Measurements from ENCODE around the gene MCEE.
"Not testable (repeated sequence)": the region's sequence is repeated elsewhere in the genome, so short reads cannot be mapped to it uniquely, and the experiment has no call there.

MCEE gene

DNA sequence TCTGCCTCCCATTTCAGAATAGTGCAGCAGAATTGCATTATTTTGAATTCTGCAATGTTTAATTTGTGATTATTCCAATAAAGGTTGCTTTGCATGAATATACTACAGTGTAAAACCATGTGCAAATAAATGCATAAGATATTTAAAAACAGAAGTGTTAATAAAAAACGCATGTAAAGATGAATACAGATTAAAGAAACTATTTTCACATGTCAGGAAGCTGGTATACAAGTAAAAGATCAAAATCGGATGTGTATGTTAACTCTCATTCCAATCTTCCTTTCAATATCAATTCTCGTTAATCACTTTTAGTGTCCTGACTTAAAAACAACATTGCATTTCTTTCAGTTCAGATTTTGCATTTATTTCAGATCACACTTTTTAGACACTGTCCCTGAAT, 3.1 kb downstream of the MCEE start:
- DNase-seq (ENCODE audit: low read depth in 2 of 2) = no peak

DNA sequence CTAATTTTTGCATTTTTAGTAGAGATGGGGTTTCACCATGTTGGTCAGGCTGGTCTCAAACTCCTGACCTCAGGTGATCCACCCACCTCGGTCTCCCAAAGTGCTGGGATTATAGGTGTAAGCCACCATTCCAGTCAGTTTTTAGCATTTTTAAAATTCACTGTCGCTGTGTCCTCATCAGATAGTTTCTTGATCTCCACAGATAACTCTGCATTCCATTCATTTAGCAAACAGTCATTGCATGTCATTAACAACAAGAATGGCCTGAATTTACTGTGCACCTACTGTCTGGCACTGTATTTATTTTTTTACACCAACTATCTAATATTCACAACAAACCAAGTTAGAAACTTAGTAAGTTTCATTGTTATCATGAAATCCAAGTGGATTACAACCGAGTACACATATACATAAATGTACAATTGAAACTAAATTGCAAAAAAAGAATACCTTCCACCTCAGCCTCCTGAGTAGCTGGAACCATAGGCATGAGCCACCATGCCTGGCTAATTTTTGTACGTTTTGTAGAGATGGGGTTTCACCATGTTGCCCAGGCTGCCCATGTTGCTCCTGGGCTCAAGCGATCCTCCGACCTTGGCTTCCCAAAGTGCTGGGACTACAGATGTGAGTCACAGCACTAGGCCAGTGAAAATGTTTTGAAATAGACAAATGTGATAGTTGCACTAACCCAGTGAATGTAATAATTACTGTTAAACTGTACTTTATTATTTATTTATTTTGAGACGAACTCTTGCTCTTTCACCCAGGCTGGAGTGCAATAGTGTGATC, 4.3 kb downstream of the MCEE start:
- no peak for DNase-seq (ENCODE audit: low read depth in 2 of 2)

DNA sequence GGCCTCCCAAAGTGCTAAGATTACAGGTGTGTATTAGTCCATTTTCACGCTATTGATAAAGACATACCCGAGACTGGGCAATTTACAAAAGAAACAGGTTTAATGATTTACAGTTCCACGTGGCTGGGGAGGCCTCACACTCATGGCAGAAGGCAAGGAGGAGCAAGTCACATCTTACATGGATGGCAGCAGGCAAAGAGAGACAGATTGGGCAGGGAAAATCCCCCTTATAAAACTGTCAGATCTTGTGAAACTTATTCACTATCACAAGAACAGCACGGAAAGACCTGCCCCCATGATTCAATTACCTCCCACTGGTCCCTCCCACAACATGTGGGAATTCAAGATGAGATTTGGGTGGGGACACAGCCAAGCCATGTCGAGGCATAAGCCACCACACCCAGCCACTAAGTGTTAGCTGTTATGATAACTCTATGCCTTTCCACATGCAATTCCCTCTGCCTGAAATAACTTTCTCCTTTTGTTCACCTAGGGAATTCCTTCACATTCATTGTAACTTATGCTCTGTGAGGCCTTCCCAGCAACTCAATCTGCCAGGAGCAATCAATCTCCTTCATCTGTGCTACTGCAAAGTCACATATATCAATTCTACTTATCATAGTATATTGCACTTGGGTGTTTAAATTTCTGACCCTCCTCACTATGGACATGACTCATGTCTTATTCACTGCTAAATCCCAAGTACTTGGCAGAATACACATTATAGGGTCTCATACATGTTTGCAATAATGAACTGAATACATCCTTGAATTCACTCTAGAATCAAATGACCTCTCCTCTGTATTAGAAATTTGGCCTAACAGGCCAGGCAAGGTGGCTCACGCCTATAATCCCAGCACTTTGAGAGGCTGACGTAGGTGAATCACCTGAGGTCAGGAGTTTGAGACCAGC, 7.4 kb downstream of the MCEE start:
- no peak for DNase-seq (ENCODE audit: low read depth in 2 of 2)

DNA sequence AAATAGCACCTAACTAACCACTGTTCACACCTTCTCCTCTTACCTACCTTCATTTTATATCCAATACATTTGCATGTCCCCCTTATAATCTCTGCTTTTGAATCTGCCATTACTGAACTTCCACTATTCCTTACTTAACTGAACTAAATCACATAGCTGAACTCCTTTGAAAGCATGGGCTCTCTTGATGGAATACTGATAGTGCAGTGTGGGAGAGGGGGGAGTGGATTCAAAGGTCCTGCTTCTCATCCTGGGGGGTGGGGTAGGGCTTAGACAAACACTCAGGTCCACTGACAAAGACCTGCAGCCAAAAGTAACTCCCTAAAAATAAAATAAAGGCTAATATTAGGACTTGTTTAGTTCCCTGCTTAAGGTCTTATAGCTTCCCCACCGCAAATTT, 8.6 kb downstream of the MCEE start:
- DNase-seq (ENCODE audit: low read depth in 2 of 2) = no peak

DNA sequence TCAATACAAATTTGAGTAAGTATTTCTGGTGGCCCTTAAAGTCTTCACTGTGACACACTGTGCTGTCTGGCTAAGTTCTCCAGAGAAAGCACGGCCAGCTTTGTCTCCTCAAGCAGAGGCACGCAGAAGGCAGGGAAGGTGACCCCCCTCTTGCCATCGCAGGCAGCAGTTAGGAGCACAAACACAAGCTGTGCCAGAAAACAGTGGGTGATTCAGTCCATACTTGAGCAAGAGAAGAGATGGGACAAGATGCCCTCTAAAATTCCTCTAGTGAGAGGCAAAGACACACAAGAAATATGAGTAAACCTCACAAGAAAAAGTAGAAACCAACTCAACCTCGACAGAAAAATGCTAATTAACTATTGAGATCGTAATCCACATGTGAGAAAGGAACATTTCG, 9.8 kb downstream of the MCEE start:
- no peak for DNase-seq (ENCODE audit: low read depth in 2 of 2)

DNA sequence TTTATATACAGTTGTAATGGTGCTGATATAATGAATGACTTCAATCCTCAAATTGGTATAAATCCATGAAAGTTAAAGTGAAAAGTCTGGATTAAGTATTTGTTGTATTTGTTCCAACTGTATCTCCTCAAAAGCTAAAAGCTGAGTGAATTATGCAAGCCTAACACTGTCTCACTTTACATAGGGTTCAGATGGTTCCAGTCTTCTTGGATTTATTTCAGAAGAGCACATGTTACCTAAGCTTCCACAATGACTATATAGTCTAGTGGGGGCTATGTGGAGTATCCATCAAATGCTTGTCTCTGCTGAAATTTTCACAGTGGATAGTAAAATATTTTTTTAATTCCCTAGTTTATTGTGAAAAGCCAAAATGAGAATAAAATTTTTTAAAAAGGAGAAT, 13.0 kb downstream of the MCEE start:
- DNase-seq (ENCODE audit: low read depth in 2 of 2) = no peak

DNA sequence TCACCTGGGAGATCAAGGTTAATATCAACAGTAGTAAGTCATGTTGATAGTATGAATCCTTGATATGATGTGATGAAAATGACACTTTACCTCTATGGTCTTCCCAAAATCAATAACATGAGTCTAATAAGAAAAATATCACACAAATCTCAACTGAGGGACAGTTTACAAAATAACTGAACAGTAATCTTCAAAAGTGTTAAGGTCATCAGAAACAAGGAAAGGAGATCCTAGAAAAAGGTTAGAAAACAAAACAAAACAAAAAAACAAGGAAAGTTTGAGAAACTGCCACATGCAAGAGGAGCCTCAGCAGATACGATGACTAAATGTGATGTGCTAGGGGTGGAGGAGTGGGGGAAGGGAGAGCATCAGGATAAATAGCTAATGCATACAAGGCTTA, 16.2 kb downstream of the MCEE start:
- no peak for DNase-seq (ENCODE audit: low read depth in 2 of 2)

DNA sequence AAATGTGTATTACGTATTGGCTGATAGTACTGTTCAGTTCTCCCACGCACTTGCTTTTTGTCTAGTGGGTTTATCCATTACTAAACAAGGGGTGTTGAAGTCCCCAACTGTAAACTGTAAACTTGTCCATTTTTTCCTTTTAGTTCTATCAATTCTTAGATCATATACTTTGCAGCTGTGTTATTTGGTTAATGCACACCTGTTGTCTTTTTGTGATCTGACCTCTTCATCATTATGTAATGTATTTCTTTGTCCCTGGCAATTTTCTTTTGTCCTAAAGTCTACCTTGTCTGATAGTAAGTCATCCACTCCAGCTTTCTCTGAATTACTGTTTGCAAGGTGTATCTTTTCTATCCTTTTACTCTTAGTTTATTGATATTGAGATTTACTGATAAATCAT, 21.9 kb downstream of the MCEE start:
- DNase-seq (ENCODE audit: low read depth in 2 of 2) = no peak

DNA sequence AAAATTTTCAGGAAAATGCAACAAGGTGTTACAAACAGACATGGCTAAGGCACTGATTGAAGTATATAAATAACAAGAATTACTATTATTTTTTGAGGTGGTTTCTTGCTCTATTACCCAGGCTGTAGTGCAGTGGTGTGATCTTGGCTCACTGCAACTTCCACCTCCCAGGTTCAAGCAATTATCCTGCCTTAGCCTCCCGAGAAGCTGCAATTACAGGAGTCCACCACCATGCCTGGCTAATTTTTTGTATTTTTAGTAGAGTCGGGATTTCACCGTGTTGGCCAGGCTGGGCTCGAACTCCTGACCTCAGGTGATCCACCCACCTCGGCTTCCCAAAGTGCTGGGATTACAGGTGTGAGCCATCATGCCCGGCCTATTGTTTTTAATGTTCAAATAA, 23.6 kb downstream of the MCEE start:
- DNase-seq (ENCODE audit: low read depth in 2 of 2) = not testable (repeated sequence)

DNA sequence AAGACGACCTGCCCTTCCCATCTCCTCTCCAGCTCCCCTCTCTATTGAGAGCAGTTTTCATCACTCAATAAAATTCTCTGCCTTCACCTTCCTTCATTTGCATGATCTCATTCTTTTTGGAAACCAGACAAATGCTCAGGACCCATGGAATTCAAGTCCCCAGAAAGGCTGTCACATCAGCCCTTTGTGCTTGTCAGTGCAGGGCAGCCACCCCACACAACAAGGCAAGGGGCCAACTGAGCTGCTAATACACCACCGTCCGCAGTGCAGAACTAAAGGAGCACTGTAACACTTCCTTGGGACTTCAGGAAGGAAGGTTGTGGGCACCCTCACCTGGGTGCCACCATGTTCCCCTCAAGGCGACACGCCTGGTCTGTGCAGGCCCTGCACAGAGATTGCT, 26.2 kb downstream of the MCEE start:
- no peak for DNase-seq (ENCODE audit: low read depth in 2 of 2)

DNA sequence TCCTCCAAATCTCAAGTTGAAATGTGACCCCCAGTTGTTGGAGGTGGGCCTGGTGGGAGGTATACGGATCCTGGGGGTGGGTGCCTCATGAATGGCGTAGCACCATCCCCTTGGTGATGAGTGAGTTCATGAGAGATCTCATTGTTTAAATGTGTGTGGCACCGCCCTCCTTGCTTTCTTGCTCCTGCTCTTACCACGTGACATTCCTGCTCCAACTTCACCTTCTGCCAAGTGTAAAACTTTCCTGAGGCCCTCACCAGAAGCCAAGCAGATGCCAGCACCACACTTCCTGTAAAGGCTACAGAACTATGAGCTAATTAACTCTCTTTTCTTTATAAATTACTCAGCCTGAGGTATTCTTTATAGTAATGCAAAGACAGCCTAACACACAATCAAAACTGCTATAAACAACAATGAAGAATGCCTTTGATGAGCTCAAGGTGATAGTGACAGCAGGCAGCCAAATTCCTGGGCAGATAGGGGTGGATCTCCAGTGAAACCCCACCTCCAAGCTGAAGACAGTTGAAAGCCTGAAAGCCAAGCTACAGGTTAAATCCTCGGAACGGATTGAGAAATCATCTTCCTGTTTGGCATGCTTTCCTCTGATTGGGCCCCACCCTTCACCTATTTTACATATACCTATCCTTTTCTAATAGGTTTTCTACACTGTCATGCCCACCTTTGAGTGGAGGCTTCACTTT, 26.9 kb downstream of the MCEE start:
- no peak for DNase-seq (ENCODE audit: low read depth in 2 of 2)

DNA sequence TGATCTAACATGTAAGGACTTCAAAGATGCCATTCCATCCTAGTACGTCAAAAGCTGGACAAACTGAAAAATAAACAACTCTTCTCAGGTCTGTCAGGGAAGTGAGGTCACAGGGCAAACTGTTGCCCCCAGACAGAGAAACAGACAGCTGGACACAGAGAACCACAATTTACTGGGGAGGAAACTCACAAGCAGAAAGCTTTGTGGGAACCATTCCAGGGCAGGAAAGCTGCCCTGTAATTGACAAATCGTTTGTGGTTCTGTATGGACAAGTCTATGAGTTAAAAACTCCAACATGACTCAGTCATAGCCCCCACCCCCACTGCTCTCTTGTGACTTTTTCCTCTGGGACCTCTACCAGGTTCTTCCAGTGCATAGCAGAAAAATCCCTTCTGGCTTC, 28.4 kb downstream of the MCEE start:
- no peak for DNase-seq (ENCODE audit: low read depth in 2 of 2)

DNA sequence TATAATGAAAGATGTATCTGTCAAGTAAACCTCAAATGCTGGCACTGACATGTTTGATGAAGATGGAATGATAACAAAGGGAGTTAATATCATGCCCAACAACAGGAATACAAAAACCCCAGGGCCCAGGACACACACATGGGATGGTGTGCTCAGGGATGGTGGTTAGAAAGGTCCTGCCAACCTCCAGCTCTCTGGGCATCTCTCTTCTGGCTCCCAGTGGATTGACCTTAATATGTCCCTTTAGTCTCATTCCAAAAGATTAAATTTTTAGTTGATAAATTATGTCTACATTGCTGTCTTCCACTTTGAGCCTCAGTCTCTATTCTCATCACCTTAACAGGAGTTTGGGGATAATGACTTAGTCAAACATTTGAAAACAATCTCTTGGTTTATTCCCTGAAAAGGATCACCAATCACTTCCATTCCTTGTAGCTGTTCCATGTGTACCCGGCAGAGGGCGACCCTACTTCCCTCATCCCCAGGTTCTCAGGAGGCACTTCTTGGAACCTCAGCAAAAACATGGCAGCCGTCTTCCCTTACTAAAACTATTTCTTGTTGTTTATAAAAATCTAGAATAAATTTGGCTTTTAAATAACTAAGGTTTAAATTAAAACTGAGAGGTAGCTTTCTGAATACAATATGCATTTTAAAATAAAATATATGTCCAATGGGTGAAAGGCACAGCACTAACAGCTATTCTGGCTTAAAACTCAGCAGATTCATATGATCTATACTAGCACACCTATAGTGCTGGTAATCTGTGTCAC, 29.6 kb downstream of the MCEE start:
- peak in 1 of 2 donors; percentile 6 for DNase-seq (ENCODE audit: low read depth in 2 of 2)

DNA sequence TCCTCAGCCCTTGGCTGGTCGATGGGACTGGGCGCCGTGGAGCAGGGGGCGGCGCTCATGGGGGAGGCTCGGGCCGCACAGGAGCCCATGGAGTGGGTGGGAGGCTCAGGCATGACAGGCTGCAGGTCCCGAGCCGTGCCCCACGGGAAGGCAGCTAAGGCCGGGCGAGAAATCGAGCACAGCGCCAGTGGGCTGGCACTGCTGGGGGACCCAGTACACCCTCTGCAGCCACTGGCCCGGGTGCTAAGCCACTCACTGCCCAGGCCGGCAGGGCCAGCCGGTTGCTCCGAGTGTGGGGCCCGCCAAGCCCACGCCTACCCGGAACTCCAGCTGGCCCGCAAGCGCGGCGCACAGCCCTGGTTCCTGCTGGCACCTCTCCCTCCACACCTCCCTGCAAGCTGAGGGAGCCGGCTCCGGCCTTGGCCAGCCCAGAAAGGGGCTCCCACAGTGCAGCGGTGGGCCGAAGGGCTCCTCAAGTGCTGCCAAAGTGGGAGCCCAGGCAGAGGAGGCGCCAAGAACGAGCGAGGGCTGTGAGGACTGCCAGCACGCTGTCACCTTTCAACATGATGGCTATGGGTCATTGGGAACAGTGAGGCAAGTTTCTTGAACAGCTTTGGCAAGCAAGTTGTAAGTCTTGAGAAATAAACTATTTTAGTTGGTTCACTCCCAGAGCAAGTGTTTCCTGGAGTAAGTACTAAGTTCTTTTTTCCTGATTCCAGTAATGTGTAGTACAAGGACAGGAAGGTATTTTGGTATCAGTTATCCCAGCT, 37.4 kb downstream of the MCEE start:
- DNase-seq (ENCODE audit: low read depth in 2 of 2) = not testable (repeated sequence)

DNA sequence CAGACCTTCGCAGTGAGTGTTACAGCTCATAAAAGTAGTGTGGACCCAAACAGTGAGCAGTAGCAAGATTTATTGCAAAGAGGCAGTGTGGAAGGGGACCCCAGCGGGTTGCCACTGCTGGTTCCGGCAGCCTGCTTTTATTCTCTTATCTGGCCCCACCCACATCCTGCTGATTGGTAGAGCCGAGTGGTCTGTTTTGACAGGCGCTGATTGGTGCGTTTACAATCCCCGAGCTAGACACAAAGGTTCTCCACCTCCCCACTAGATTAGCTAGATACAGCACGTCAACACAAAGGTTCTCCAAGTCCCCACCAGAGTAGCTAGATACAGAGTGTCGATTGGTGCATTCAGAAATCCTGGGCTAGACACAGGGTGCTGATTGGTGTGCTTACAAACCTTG, 38.2 kb downstream of the MCEE start:
- DNase-seq (ENCODE audit: low read depth in 2 of 2) = not testable (repeated sequence)

DNA sequence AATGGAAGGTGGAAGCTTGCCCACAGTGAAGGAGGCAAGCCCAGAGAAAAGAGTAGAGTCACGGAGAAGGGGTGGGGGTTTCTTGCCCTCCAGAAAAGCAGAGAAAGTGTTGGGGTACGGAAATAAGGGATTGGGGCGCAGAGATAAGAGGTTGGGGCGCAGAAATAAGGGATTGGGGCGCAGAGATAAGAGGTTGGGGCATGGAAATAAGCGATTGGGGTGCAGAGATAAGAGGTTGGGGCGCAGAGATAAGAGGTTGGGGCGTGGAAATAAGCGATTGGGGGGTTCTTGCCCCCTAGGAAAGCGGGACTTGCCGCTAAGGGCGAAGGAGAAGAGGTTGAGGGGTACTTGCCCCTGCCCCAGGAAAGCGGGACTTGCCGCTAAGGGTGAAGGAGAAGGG, 40.6 kb downstream of the MCEE start:
- not testable (repeated sequence) for DNase-seq (ENCODE audit: low read depth in 2 of 2)

DNA sequence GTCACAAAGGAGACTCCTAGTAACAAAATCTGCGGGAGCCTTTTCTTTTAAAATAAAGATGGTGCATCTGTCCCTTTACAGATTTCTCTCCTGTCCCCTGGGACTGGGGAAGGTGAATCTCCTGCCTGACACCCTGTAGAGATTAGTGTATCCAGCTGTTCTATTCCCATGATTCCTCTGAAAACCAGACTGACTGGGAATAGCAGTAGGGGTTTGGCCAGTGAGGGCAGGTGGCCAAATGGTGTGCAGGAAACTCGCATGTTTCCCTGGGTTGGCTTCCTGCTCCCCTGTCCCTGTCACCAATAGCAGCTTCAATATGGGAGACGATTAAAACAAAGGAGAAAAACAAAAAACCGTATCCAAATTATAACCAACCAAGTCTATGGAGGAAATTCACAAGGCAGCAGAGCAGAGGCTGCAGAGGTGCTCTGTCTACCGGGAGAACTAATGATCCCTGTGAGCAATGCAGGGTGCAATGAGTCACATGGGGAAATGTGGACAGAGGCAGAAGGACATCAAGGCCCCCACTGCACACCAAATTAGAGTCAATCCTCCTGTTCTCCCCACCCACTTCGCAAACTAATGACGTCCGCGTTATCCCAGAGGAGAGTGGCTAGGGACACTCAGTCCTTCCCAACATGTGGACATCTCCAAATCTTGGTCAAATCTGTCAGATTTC, 44.6 kb downstream of the MCEE start:
- DNase-seq (ENCODE audit: low read depth in 2 of 2) = not testable (repeated sequence)

DNA sequence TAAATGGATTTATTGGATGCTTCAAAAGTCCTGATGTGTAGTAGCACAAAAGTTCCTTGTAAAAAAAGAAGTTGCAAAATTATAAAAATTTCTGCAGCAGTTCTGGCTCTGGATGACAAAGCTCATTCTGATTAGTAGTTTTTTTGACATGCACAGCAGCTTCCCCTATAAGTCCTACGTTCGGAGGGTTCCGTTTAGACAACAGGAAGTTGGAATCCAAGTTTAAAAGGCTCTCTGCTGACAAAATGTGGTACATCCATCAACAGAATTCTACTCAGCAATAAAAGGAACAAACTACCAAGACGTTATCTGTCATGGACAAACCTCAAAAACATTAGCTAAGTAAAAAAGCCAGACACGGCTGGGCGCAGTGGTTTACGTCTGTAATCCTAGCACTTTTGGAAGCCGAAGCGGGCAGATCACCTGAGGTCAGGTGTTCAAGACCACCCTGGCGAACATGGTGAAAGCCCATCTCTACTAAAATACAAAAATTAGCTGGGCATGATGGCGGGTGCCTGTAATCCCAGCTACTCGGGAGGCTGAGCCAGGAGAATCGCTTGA, 46.2 kb downstream of the MCEE start:
- not testable (repeated sequence) for DNase-seq (ENCODE audit: low read depth in 2 of 2)

DNA sequence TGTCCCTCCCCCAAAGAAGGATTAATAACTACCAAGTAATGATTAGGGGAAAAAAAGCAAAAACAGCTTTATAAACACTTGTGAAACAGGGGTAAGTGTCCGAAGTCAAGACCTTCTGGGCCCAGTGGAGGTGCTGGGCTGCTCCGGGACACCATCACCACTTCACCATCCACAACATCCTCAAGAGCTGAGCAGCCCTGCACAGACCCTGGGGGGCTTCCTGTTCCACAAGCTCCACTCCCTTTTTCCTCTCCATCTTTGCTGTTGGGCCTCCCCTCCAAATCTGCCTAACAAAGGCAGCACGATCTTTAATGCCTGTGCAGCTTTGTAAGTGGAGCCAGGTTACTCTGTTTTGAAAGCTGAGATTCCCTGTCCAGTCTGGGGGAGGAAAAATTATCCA, 46.7 kb downstream of the MCEE start:
- not testable (repeated sequence) for DNase-seq (ENCODE audit: low read depth in 2 of 2)
